Type B pancreatic cell (in vitro differentiated cells): ENCODE results near the gene IL1B. TPM values are rescaled to one million over a fixed set of nuclear protein-coding genes. Genes with fewer than 3 reads are reported as not detected.

Experiments used
- DNase-seq: peaks from one replicate; pipeline ENCODE4 v3.0.0; 2021; ENCODE audit warnings: mixed read lengths; ENCODE audit not compliant: unreplicated experiment; ENCODE audit errors: extremely low spot score
- H3K27ac Mint-ChIP-seq: 2 replicates; pipeline ENCODE4 v1.8.0; 2021; ENCODE audit warnings: mild to moderate bottlenecking, mixed read lengths
- H3K27me3 Mint-ChIP-seq: 2 replicates; pipeline ENCODE4 v1.8.0; 2021; ENCODE audit warnings: mixed read lengths
- H3K36me3 Mint-ChIP-seq: 2 replicates; pipeline ENCODE4 v1.8.0; 2021; ENCODE audit warnings: mixed read lengths
- H3K4me1 Mint-ChIP-seq: one replicate; pipeline ENCODE4 v1.8.0; 2021; ENCODE audit warnings: mixed read lengths; ENCODE audit not compliant: unreplicated experiment
- H3K4me3 Mint-ChIP-seq: 2 replicates; pipeline ENCODE4 v1.8.0; 2021; ENCODE audit warnings: mild to moderate bottlenecking, mixed read lengths
- H3K9me3 Mint-ChIP-seq: 2 replicates; pipeline ENCODE4 v1.8.0; 2021; ENCODE audit warnings: mixed read lengths
- total RNA-seq: library from RNA; stranded (reverse); gene quantifications from 2 replicates; pipeline ENCODE4 v1.2.1, GENCODE V29; 2021; ENCODE audit warnings: low replicate concordance
- TF ChIP-seq, protein P1 (sequence below): fragments of 200-600 bp; sonication (generic); conservative IDR thresholded peaks from 2 replicates; pipeline ENCODE4 v1.5.0; 2021; ENCODE audit warnings: antibody characterized with exemption, mild to moderate bottlenecking

The IL1B gene
- total RNA-seq, 1 donor from 2014 or later: 0.46 TPM

DNA sequence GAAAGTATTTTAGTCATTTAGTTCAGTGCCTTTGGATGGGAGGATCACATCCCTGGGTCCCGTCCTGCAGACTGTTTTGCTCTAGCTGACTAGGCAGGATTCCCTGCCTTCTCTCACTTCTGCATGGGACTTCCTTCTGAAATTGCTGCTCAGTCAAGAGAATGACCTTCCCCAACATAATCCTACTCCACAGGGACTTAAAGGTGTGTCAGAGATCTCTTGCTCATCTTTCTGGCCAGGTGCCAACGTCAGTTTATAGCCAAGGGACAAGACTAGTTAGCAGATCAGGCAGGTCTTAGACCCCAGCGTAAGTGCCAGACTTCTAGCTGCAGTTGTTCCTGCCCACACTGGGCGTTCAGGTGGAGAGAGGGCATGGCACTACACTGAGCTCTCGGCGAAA lies 9.5 kb upstream of the IL1B start:
- peaks cover 18% of the 10 kb centered on the region for H3K27me3 Mint-ChIP-seq
- TF ChIP-seq, protein P1, sequence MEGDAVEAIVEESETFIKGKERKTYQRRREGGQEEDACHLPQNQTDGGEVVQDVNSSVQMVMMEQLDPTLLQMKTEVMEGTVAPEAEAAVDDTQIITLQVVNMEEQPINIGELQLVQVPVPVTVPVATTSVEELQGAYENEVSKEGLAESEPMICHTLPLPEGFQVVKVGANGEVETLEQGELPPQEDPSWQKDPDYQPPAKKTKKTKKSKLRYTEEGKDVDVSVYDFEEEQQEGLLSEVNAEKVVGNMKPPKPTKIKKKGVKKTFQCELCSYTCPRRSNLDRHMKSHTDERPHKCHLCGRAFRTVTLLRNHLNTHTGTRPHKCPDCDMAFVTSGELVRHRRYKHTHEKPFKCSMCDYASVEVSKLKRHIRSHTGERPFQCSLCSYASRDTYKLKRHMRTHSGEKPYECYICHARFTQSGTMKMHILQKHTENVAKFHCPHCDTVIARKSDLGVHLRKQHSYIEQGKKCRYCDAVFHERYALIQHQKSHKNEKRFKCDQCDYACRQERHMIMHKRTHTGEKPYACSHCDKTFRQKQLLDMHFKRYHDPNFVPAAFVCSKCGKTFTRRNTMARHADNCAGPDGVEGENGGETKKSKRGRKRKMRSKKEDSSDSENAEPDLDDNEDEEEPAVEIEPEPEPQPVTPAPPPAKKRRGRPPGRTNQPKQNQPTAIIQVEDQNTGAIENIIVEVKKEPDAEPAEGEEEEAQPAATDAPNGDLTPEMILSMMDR: no peak
- no peaks in the 10 kb centered on the region for H3K36me3 Mint-ChIP-seq
- H3K9me3 Mint-ChIP-seq: peaks cover 8% of the 10 kb centered on the region
- no peak overlapping the region for H3K4me3 Mint-ChIP-seq
- no peak for DNase-seq
- H3K27ac Mint-ChIP-seq: no peak overlapping the region
- H3K4me1 Mint-ChIP-seq: no peaks in the 10 kb centered on the region

DNA sequence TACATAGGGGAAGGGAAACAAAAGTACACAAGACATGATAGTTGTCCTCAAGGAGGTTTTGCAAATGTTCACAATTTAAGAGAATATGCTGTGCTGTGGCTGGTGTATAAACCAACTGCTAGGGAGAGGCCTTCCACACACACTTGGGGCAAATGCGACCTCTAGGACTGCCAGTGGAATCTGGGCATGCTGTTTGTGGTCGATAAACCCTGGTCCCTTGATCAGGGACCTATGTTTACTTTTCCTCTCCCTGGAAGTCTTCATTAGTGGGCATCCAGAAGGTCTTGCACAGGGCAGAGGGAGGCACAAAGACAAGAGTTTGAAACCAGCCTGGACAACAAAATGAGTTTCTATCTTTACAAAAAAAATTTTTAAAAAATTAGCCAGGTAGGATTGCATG lies 7.3 kb upstream of the IL1B start:
- Mint-ChIP-seq H3K4me1 (no peaks in the 10 kb centered on the region), H3K27ac (no peak overlapping the region), H3K36me3 (no peaks in the 10 kb centered on the region), H3K9me3 (peaks cover 9% of the 10 kb centered on the region), H3K4me3 (no peak overlapping the region), H3K27me3 (peaks cover 29% of the 10 kb centered on the region)
- TF ChIP-seq, protein P1: no peak
- no peak for DNase-seq

DNA sequence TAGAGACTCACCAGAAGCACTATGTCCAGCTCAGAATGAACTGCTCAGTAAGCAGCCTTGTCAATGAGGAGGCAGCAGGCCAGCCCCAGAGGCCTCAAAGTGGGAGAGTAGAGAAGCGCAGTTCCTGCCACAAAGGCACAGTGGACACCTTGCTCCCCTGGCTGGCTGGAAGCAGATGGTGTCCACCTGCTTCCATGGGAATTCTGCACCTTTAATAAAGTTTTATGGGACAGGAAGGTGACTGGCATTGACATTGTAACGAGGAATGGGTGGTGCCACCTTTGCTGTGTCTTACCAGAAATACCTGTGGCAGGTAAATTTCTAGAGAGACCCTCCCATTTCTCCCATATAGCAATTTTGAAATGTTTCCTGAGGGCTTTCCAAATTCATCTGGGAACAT lies 6.7 kb upstream of the IL1B start:
- Mint-ChIP-seq H3K36me3 (no peaks in the 10 kb centered on the region), H3K27ac (no peak overlapping the region), H3K27me3 (peaks cover 27% of the 10 kb centered on the region), H3K4me1 (no peaks in the 10 kb centered on the region), H3K9me3 (peaks cover 9% of the 10 kb centered on the region), H3K4me3 (no peak overlapping the region)
- TF ChIP-seq, protein P1: no peak
- no peak for DNase-seq

DNA sequence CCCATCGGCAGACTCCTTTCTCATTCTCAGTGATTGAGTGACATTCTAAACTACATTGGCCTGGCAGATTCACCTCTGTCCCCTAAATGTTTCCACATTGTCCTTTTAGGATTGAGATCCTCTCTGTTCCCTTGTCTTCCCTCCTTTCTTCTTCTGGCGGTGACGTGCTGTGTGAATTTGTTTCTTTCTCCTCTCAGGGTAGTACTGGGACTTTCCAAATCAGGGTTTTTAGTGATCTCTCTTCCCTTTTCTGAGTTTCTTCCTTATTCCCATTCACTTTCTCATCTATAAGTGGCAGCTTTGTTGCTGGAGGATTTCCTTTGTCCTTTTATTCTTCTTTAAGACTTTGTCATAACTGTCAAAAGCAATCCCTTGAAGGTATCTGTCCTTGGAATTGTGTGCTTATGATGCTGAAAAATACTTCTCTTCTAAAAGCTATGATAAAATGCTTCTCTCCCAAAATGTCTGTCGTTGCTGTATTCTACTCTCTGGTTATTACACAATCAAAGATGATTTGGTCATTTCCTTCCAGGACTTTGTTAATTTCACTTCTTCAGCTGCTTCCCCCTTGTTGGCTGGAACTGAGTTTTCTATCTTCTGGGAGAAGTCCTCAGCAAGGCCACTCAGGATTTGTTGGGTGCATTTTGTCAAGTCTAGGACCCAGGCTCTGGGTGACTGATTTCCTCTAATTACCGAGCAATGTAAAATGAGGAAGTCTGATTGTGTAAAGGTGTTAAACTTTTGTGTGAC lies 4.9 kb upstream of the IL1B start:
- H3K36me3 Mint-ChIP-seq: no peaks in the 10 kb centered on the region
- H3K4me1 Mint-ChIP-seq: no peaks in the 10 kb centered on the region
- peaks cover 25% of the 10 kb centered on the region for H3K27me3 Mint-ChIP-seq
- peaks cover 9% of the 10 kb centered on the region for H3K9me3 Mint-ChIP-seq
- no peak overlapping the region for H3K27ac Mint-ChIP-seq
- no peak for DNase-seq
- no peak overlapping the region for H3K4me3 Mint-ChIP-seq
- TF ChIP-seq, protein P1: no peak

DNA sequence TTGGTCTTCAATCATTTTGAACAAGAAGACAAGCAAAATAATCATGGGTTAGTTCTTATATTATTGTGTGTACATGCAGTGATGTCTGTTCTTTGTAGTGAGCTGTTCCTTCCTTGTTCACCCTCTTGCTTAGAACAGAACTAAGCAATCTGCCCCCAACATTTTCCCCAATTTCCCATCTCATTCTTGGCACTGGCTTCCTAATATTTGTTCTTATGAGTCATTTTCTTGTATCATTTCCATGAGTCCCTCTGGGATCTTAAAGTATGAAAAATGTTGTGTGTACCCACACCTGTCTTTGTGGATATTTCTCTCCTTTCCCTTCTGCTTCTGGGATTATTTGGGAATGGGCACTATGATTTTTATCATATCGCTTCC lies 3.5 kb upstream of the IL1B start:
- DNase-seq: no peak
- Mint-ChIP-seq H3K4me3 (no peak overlapping the region), H3K27me3 (peaks cover 28% of the 10 kb centered on the region), H3K4me1 (peaks cover 10% of the 10 kb centered on the region), H3K36me3 (no peaks in the 10 kb centered on the region), H3K9me3 (peaks cover 9% of the 10 kb centered on the region), H3K27ac (no peak overlapping the region)
- TF ChIP-seq, protein P1: no peak
